Right ventricle myocardium inferior (tissue), 1 donor: ENCODE results near the gene MACROD1. TPM values are rescaled to one million over a fixed set of nuclear protein-coding genes. Genes with fewer than 3 reads are reported as not detected.

Experiments
- ATAC-seq: fragments of 200-7000 bp; cut with Tn5 transposase; one replicate; pipeline ENCODE4 v1.9.1; 2020; ENCODE audit warnings: mild to moderate bottlenecking, moderate library complexity
- DNase-seq: peaks from one replicate; pipeline ENCODE4 v3.0.0; 2021; ENCODE audit errors: missing footprints
- intact Hi-C: fragments of 100-400 bp; cut with DNase I; formaldehyde crosslinking; loops from one replicate; pipeline ENCODE4 v1.11.0; 2022
- total RNA-seq: library from RNA; stranded (reverse); fragmentation: NEBNext Ultra II Directional; extraction: Animal tissue kit (Norgen Biotek cat#: 25700); gene quantifications from one replicate; pipeline ENCODE4 v1.2.1, GENCODE V29; 2021
- donor health status: DM: no; HTN: yes; CAD: no; lungs with severe emphysema.

MACROD1 gene
- total RNA-seq, 1 donor from 2014 or later: 119 TPM

GRCh38 chr11:64039012-64039665 is 126.8 kb downstream of the MACROD1 start:
- ATAC-seq (no peak), DNase-seq (no peak)

GRCh38 chr11:64038500-64038899 is 127.4 kb downstream of the MACROD1 start:
- ATAC-seq (no peak), DNase-seq (no peak)
- intact Hi-C loops: no loop called here

More at GRCh38 chr11:64039012-64039665, 126.8 kb downstream of the MACROD1 start:
- intact Hi-C loops: no loop called here

- intact Hi-C loops: no loop called here
- DNase-seq (no peak), ATAC-seq (no peak)
Measured at GRCh38 chr11:64037027-64037634, 128.8 kb downstream of the MACROD1 start.

GRCh38 chr11:64036087-64037026 is 129.6 kb downstream of the MACROD1 start:
- DNase-seq: no peak
- intact Hi-C loops: no loop called here
- ATAC-seq: peak; percentile 69

GRCh38 chr11:64035576-64035975 is 130.3 kb downstream of the MACROD1 start, which contains the start of gene FLRT1:
FLRT1 (plus strand) TSS chr11:64035931; CDS start chr11:64116268, 80,337 bp downstream.
- intact Hi-C loops: no loop called here
- DNase-seq: no peak
- no peak for ATAC-seq

- ATAC-seq: no peak
- no peak for DNase-seq
- intact Hi-C loops: no loop called here
Measured at GRCh38 chr11:64035081-64035524, 130.8 kb downstream of the MACROD1 start.

GRCh38 chr11:64034411-64034811 is 131.5 kb downstream of the MACROD1 start:
- intact Hi-C loops: no loop called here
- no peak for ATAC-seq
- no peak for DNase-seq

DNA sequence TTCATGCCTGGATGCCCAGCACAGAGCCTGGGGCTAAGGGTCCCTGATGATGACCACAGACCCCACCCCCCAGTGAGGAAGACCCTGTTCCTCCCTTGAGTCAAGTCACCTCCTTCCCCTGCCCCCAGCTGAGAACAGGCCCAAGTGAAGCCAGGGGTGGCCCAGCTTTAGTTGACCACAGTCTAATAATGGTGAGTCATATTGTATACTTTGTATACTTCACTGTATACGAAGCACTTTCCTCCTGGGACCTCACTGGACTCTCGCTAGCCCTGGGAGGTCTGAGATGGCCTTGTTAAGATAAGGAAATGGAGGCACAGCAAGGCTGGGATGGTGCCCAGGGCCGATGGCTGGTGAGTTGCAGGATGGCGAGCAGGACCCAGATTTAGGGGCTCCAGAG is 133.9 kb downstream of the MACROD1 start:
- no peak for ATAC-seq
- intact Hi-C loops: no loop called here
- no peak for DNase-seq

- intact Hi-C loops: no loop called here
- ATAC-seq: no peak
- DNase-seq: no peak
Measured at GRCh38 chr11:64031001-64031400, 134.9 kb downstream of the MACROD1 start.

DNA sequence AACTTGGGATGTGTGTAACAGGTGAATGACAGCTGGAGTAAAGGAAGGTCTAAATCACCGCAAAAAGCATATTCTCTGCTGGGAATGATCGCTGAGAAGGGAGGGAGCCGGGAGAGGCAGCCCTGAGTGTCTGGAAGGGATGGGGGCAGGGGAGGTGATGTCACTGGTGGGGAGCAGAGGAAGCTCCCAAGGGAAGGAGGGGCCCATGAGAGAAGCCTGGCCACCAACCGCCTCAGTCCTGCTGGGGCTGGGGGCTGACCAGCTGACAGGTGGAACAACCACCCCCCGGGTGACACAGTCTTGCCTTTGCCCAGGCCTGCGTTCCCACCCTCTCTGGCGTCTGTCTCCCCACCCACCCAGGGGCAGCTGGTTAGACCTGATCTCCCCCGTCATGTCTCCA is 136.1 kb downstream of the MACROD1 start:
- intact Hi-C loops: no loop called here
- DNase-seq: no peak
- no peak for ATAC-seq

- ATAC-seq: no peak
- intact Hi-C loops: no loop called here
- no peak for DNase-seq
Measured at GRCh38 chr11:64028398-64029115, 137.4 kb downstream of the MACROD1 start.

GRCh38 chr11:64027651-64028397 is 138.1 kb downstream of the MACROD1 start:
- no peak for ATAC-seq
- DNase-seq: no peak
- intact Hi-C loops: no loop called here

DNA sequence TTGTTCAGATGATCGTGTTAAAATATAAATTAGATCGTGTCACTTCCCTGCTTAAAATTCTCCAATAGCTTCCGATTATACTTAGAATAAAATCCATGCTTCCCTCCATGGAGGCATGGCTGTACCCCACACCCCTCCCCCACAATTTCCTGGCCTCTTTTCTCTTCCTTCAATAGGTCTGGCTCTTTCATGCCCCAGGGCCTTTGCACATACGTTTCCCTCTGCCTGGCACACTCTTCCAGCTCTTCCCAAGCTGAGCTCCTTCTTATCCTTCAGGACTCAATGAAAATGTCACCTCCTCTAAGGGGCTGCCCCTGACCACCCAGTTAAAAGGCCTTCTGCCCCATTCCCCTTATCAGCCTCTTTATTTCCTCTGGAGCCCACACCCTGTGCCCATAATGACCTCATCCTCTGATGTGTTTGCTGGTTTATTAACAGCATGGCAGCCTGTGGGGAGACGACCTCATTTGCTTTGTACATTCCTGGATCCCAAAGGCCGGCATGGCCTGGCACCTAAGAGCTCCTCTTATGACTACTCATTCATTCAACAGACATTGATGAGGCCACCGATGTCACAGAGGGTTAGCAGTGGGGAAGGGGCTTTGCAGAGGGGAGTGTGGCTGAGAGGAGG is 139.2 kb downstream of the MACROD1 start:
- no peak for DNase-seq
- intact Hi-C loops: no loop called here
- no peak for ATAC-seq

GRCh38 chr11:64025205-64025604 is 140.7 kb downstream of the MACROD1 start:
- intact Hi-C loops: no loop called here
- no peak for ATAC-seq
- no peak for DNase-seq

DNA sequence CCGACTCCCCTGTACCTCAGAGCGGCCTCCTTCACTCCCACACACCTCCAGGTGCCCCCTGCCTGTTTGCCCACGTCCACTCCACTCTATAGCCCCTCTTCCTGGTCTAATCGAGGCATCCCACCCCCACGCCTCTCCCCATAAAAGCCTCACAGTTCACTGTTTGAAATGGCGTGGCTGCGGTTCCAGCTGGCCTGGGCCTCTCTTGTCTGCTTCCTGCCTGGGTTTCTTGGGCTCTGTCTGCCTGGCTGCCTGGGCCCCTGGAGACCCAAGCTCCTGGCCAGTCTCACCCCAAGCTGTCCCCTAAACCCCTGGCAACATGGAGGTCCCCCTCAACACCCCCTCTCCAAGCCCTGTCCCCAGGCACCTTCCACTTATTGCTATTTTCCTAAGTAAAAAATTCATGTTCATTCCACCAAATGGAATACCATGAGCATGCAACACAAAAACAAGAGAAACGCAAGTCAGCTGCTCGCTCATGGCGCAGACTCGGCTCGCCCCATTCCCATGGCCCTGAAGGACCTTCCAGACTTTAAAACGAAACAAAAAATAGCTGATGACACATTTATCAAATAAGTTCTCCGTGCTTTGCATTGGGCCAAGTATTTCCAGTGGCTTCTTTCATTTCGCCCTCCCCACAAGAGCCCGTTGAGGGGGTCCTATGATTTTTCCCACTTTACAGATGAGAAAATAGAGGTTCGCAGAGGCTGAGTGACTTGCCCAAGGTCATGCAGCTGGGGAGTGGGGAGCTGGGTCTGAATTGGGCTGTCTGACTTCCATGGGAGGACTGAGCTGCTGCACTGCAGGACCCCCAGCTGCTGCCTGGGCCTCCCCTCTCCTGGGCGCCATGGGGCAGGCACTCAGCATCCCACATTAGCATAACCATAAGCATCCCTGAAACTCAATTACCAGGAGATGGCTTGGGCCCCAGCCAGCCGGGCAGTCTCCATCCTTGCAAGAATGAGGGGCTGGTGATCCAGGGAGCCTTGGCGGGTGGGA is 141.9 kb downstream of the MACROD1 start:
- DNase-seq: no peak
- intact Hi-C loops: no loop called here

GRCh38 chr11:64022125-64022784 is 143.7 kb downstream of the MACROD1 start:
- ATAC-seq (no peak), DNase-seq (no peak)
- intact Hi-C loops: no loop called here

More for the DNA sequence above, 141.9 kb downstream of the MACROD1 start:
- ATAC-seq: no peak
